AG09319 (cell line): Measurements from ENCODE around the gene RIPK1.

Experiments
- DNase-seq: peaks from one replicate; pipeline ENCODE4 v3.0.0-alpha.2; 2010; ENCODE audit warnings: low read depth; ENCODE audit errors: extremely low read depth
- TF ChIP-seq, protein P1 (sequence below): IDR thresholded peaks from 2 replicates; pipeline ENCODE4 v1.5.1; 2011; ENCODE audit warnings: low read depth, mild to moderate bottlenecking, inconsistent platforms, low read length, moderate library complexity

The RIPK1 gene

DNA sequence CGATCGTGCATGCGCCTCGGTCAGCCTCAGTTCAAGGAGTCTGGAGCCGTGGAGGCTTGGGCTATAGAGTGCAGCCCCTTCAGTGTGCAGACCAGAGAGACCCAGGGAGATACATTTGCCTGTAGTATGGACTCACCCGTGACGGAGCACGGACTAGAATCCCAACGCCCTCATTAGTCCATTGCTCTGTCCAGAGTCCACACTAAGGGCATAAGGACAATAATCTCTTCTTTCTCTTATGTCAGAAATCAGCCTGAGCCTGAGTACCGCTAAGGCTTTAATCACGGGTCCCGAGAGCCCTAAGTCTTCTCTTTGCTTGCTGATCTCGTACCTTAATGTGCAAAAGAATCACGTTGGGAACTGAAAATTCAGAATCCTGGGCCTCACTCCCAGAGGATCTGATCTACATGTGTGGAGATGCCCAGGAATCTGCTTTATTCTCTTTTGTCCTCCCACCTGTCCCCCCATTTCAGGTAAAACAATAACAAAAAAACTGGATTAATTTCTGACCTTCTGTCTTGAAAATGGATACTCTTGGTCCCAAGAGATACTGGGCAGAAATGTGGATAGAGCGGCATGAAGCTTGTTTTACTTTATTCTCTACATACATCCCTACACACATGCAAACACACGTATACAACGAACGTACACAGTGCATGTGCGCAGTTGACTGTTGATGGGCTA is 50.9 kb downstream of the RIPK1 start:
- TF ChIP-seq, protein P1, sequence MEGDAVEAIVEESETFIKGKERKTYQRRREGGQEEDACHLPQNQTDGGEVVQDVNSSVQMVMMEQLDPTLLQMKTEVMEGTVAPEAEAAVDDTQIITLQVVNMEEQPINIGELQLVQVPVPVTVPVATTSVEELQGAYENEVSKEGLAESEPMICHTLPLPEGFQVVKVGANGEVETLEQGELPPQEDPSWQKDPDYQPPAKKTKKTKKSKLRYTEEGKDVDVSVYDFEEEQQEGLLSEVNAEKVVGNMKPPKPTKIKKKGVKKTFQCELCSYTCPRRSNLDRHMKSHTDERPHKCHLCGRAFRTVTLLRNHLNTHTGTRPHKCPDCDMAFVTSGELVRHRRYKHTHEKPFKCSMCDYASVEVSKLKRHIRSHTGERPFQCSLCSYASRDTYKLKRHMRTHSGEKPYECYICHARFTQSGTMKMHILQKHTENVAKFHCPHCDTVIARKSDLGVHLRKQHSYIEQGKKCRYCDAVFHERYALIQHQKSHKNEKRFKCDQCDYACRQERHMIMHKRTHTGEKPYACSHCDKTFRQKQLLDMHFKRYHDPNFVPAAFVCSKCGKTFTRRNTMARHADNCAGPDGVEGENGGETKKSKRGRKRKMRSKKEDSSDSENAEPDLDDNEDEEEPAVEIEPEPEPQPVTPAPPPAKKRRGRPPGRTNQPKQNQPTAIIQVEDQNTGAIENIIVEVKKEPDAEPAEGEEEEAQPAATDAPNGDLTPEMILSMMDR = no peak
- DNase-seq = no peak

- no peak for DNase-seq
- TF ChIP-seq, protein P1 = no peak
Observed at GRCh38 chr6:3120765-3121089, 52.4 kb downstream of the RIPK1 start.

- TF ChIP-seq, protein P1 = no peak
- no peak for DNase-seq
Observed at GRCh38 chr6:3122823-3123182, 54.5 kb downstream of the RIPK1 start.

DNA sequence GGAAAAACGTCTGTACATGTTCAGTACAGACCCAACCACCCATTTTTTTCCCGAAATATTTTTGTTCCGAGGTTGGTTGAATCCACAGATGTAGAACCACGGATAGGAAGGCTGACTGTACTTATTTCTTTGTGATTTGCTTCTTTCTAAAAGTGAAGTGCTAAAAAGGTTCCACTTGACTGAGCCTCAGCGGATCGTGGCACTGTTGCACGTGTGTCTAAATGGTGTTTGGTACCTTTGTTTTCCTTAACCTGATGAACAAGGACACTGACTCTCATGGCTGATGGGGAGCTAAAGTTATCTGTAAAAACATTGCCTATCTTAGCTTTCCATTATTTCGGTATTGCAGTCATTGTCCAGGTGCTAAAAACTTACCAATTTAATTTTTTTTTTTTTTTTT is 56.4 kb downstream of the RIPK1 start:
- DNase-seq = no peak
- TF ChIP-seq, protein P1 = no peak

DNA sequence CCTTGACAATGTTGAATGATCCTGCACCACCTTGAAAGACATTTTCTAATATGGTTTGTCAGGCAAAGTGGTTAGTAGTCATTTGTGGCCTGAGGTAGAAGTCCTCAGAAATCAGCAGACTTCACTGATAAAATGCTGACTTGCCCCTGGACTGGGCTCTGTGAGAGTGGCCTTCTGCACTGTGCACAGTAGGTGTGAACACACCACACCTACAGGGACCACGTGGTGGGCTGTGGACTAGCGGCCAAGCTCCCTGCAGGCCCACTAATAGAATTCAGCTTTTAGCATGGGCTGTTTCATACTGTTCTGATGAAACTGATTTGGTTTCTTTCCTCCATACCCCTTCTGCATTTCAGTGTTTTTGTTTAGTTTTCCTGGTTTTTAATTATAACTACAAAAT is 57.5 kb downstream of the RIPK1 start:
- DNase-seq = no peak
- TF ChIP-seq, protein P1 = no peak

GRCh38 chr6:3128356-3129108 is 60.2 kb downstream of the RIPK1 start:
- no peak for DNase-seq
- TF ChIP-seq, protein P1 = no peak

DNA sequence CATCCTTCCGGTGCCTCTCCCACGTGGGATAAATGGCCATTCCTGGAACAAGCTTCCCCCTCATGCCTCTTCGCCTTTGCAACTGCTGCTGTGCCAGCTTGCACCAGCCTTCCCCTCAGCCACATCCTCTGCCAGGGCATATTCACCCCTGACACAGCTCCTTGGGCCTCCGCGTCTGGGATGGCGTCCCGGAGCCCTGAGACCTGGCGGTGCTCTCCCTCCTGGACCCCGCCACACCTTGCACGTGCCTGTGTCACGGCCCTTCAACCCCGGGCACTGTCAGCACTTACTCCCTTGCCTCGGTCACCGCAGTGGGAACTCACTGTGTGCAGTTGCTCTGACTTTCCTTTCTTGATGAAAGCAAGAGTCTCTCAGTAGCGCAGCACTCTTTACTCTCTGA is 63.4 kb downstream of the RIPK1 start:
- no peak for DNase-seq
- TF ChIP-seq, protein P1 = no peak
